HepG2 (cell line): ENCODE measurements around the gene HUNK. TPM values are rescaled to one million over a fixed set of nuclear protein-coding genes. Genes with fewer than 3 reads are reported as not detected.

ENCODE experiments used
- ATAC-seq: fragments of 200-7000 bp; cut with Tn5 transposase; 3 replicates; pipeline ENCODE4 v1.9.1; 2020; ENCODE audit warnings: mild to moderate bottlenecking, moderate library complexity
- BruUV-seq: library from RNA; stranded (reverse); fragments of 400-500 nt; replicated peaks from 2 replicates; lab custom pipeline; 2021; lab: Mats Ljungman, UMichigan
- CTCF ChIA-PET: fragments of 300-600 bp; formaldehyde crosslinking; extraction: SDS; loops from one replicate; lab custom pipeline; 2021; ENCODE audit warnings: low total read pairs, inconsistent platforms, low intra/inter-chr PET ratio; lab: Yijun Ruan, JAX
- POLR2A ChIA-PET: fragments of 350-600 bp; sonication (Branson Sonifier 250); formaldehyde crosslinking; loops from one replicate; lab custom pipeline; 2020; ENCODE audit warnings: antibody characterized with exemption, inconsistent platforms; lab: Yijun Ruan, JAX
- DNase-seq: peaks from one replicate; pipeline ENCODE4 v3.0.0-alpha.2; 2015; ENCODE audit warnings: low spot score
- FAIRE-seq: peaks from 3 replicates; lab custom pipeline; 2011; peaks lifted over from hg19 to GRCh38; lab: Jason Lieb, UNC
- H2AFZ ChIP-seq: one replicate; pipeline ENCODE4 v1.6.1; 2011; ENCODE audit warnings: low read length, inconsistent platforms
- H3K27ac ChIP-seq: fragments of 300-600 bp; 3 replicates; pipeline ENCODE4 v1.8.0; 2011; ENCODE audit warnings: mixed run types, mild to moderate bottlenecking, mixed read lengths, low read length, inconsistent platforms; ENCODE audit not compliant: insufficient read depth; ENCODE audit errors: extremely low read length
- H3K27me3 ChIP-seq, 2 experiments: fragments of 200-600 bp in 1 of 2; 2 replicates in 1 of 2; 3 replicates in 1 of 2; pipeline versions ENCODE4 v1.6.0 to v1.8.0; 2011; ENCODE audit warnings: low read length in 2 of 2, mild to moderate bottlenecking in 2 of 2, moderate library complexity in 2 of 2, inconsistent platforms in 1 of 2; ENCODE audit not compliant: insufficient read depth in 2 of 2, control insufficient read depth in 1 of 2
- H3K36me3 ChIP-seq, 2 experiments: fragments of 200-600 bp in 1 of 2; replicated peaks in 1 of 2; 2 replicates in 1 of 2; 3 replicates in 1 of 2; pipeline versions ENCODE4 v1.5.1 to v1.8.0; 2011; ENCODE audit warnings: low read length in 2 of 2, inconsistent platforms in 1 of 2; ENCODE audit not compliant: insufficient read depth in 2 of 2, control insufficient read depth in 1 of 2
- H3K4me1 ChIP-seq: 2 replicates; pipeline ENCODE4 v1.5.1; 2012; ENCODE audit warnings: low read length, inconsistent platforms; ENCODE audit not compliant: insufficient read depth
- H3K4me2 ChIP-seq: 2 replicates; pipeline ENCODE4 v1.6.0; 2011; ENCODE audit warnings: low read depth, low read length, inconsistent platforms
- H3K4me3 ChIP-seq, 3 experiments: fragments of 200-600 bp in 1 of 3; sonication (generic), shearing (Covaris generic) in 1 of 3; replicated peaks in 1 of 3; 2 replicates each; pipeline ENCODE4 v1.5.1; 2011 to 2016; ENCODE audit warnings: low read length in 3 of 3, inconsistent platforms in 2 of 3, low read depth in 2 of 3, mild to moderate bottlenecking in 2 of 3, control low read depth in 1 of 3, mixed read lengths in 1 of 3; ENCODE audit not compliant: insufficient read depth in 1 of 3
- H3K79me2 ChIP-seq: one replicate; pipeline ENCODE4 v1.6.1; 2011; ENCODE audit warnings: low read length, inconsistent platforms; ENCODE audit not compliant: insufficient read depth
- H3K9ac ChIP-seq: 2 replicates; pipeline ENCODE4 v1.6.0; 2011; ENCODE audit warnings: mild to moderate bottlenecking, low read depth, low read length, inconsistent platforms; ENCODE audit not compliant: insufficient read depth
- H3K9me3 ChIP-seq: 2 replicates; pipeline ENCODE4 v1.5.1; 2012; ENCODE audit warnings: mild to moderate bottlenecking, low read length
- H4K20me1 ChIP-seq: 2 replicates; pipeline ENCODE4 v1.6.0; 2011; ENCODE audit warnings: inconsistent platforms, mild to moderate bottlenecking, low read length, moderate library complexity; ENCODE audit not compliant: insufficient read depth
- ATF3 ChIP-seq: sonication (generic); formaldehyde crosslinking; IDR thresholded peaks from 2 replicates; pipeline ENCODE4 v1.4.0; 2020; ENCODE audit warnings: missing genetic modification reagents
- CBX5 ChIP-seq: sonication (generic); formaldehyde crosslinking; IDR thresholded peaks from 2 replicates; pipeline ENCODE4 v1.4.0; 2020; ENCODE audit warnings: missing genetic modification reagents, borderline replicate concordance
- DBP ChIP-seq: sonication (generic); formaldehyde crosslinking; IDR thresholded peaks from 2 replicates; pipeline ENCODE4 v1.4.0; 2020; ENCODE audit warnings: missing genetic modification reagents; ENCODE audit errors: not compliant biosample characterization
- E2F1 ChIP-seq: sonication (generic); formaldehyde crosslinking; IDR thresholded peaks from 2 replicates; pipeline ENCODE4 v1.5.0; 2020; ENCODE audit warnings: missing genetic modification reagents
- FOSL2 ChIP-seq: sonication (generic); formaldehyde crosslinking; IDR thresholded peaks from 2 replicates; pipeline ENCODE4 v1.4.0; 2020; ENCODE audit warnings: missing genetic modification reagents
- MED1 ChIP-seq: sonication (generic); formaldehyde crosslinking; IDR thresholded peaks from 2 replicates; pipeline ENCODE4 v1.4.0; 2020; ENCODE audit warnings: missing genetic modification reagents
- SP140L ChIP-seq: sonication (generic); formaldehyde crosslinking; IDR thresholded peaks from 2 replicates; pipeline ENCODE4 v1.4.0; 2020; ENCODE audit warnings: missing genetic modification reagents, borderline replicate concordance
- SYNCRIP ChIP-seq: fragments of 200-400 bp; formaldehyde crosslinking; IDR thresholded peaks from 2 replicates; pipeline ENCODE4 v1.6.1; 2018; ENCODE audit warnings: mild to moderate bottlenecking, low read depth, low read length; ENCODE audit not compliant: insufficient read depth
- TAF1 ChIP-seq: sonication (generic); formaldehyde crosslinking; IDR thresholded peaks from 2 replicates; pipeline ENCODE4 v1.4.0; 2020; ENCODE audit warnings: missing genetic modification reagents
- ZEB1 ChIP-seq: IDR thresholded peaks from 2 replicates; pipeline ENCODE4 v1.6.1; 2012; ENCODE audit warnings: mild to moderate bottlenecking, low read depth, inconsistent platforms; ENCODE audit not compliant: insufficient replicate concordance
- ZHX2 ChIP-seq, 2 experiments: sonication (generic) in 1 of 2; formaldehyde crosslinking in 1 of 2; IDR thresholded peaks; 2 replicates each; pipeline versions ENCODE4 v1.6.1 to v1.9.0; 2014 to 2022; ENCODE audit warnings: antibody characterized with exemption in 1 of 2, borderline replicate concordance in 1 of 2, inconsistent platforms in 1 of 2, low read depth in 1 of 2, missing genetic modification reagents in 1 of 2
- ZNF510 ChIP-seq: sonication (generic); formaldehyde crosslinking; IDR thresholded peaks from 2 replicates; pipeline ENCODE4 v1.4.0; 2020; ENCODE audit warnings: low read depth, mild to moderate bottlenecking, missing genetic modification reagents
- ZNF530 ChIP-seq: sonication (generic); formaldehyde crosslinking; IDR thresholded peaks from 2 replicates; pipeline ENCODE4 v1.5.0; 2020; ENCODE audit warnings: low read depth, mild to moderate bottlenecking, missing genetic modification reagents
- ZNF558 ChIP-seq: sonication (generic); formaldehyde crosslinking; IDR thresholded peaks from 2 replicates; pipeline ENCODE4 v1.9.0; 2022; ENCODE audit warnings: mild to moderate bottlenecking, missing genetic modification reagents, borderline replicate concordance
- ZNF605 ChIP-seq: sonication (generic); formaldehyde crosslinking; IDR thresholded peaks from 2 replicates; pipeline ENCODE4 v1.8.0; 2022; ENCODE audit warnings: mild to moderate bottlenecking, missing genetic modification reagents
- ZNF672 ChIP-seq: sonication (generic); formaldehyde crosslinking; IDR thresholded peaks from 2 replicates; pipeline ENCODE4 v1.8.1; 2022; ENCODE audit warnings: missing genetic modification reagents
- ZNF891 ChIP-seq: sonication (generic); formaldehyde crosslinking; IDR thresholded peaks from 2 replicates; pipeline ENCODE4 v1.5.0; 2020; ENCODE audit warnings: mild to moderate bottlenecking, missing genetic modification reagents
- WGBS: methylation state at CpG from one replicate; pipeline ENCODE4 v1.1.6; 2017; ENCODE audit warnings: low lambda C conversion rate; 5-methylcytosine and 5-hydroxymethylcytosine counted together
- in situ Hi-C: cut with HindIII; loops from 2 replicates; pipeline ENCODE4 v1.10.0; 2017; ENCODE audit warnings: low pct_unique_long_range_greater_than_20kb; ENCODE audit not compliant: extremely low pct_ligation_motif_present
- intact Hi-C: fragments of 100-400 bp; cut with micrococcal nuclease; formaldehyde crosslinking; loops from one replicate; pipeline ENCODE4 v1.10.0; 2022; ENCODE audit not compliant: unreplicated experiment
- polyA plus RNA-seq, 8 experiments: library from polyadenylated mRNA; depleted of rRNA in 3 of 8; stranded (reverse) in 7 of 8; unstranded in 1 of 8; fragments of >200 nt; fragmentation: Illumina TruSeq in 4 of 8; extraction: Trizol in 4 of 8; gene quantifications; 2 replicates each; pipeline versions ENCODE4 v1.2.1 to v1.2.3, GENCODE V29; 2011 to 2016; ENCODE audit warnings: low read depth in 4 of 8, missing spikeins in 1 of 8, mixed read lengths in 1 of 8; ENCODE audit not compliant: insufficient read depth in 1 of 8
- total RNA-seq, 5 experiments: library from RNA; depleted of rRNA; stranded (reverse); fragments of >200 nt; fragmentation: Illumina TruSeq; extraction: Trizol; gene quantifications; 2 replicates each; pipeline ENCODE4 v1.2.3, GENCODE V29; 2016; ENCODE audit warnings: low read depth in 1 of 5

Gene HUNK
- total and polyA plus RNA-seq, 2 of the 13 experiments (the other 11 are each of a cell fraction or from before 2014, with no cell fraction given) = 1.8 to 1.9 TPM

- ATAC-seq (no peak), FAIRE-seq (no peak), DNase-seq (no peak)
- Histone ChIP-seq H3K9me3 (no peaks in the 10 kb centered on the region), H3K9ac (no peak overlapping the region), H3K4me2 (no peak overlapping the region), H3K79me2 (no peaks in the 10 kb centered on the region), H3K36me3 (peaks cover 3 to 22% of the 10 kb centered on the region in 2 experiments; a peak in 3 of 5 replicates), H3K4me3 (no peak overlapping the region), H3K4me1 (no peaks in the 10 kb centered on the region), H2AFZ (no peak overlapping the region), H3K27ac (no peak overlapping the region), H4K20me1 (no peaks in the 10 kb centered on the region), H3K27me3 (no peaks in the 10 kb centered on the region)
- intact Hi-C loops = no loop called here
- BruUV-seq = no TSS peak
- ChIA-PET CTCF (no interaction called here), POLR2A (no interaction called here)
- WGBS = 92% methylated on average over 3 of the region's 3 CpGs
- in situ Hi-C loops = no loop called here
- TF ChIP-seq ZNF510 (no peak), ZEB1 (no peak), FOSL2 (CRISPR knock-in tag) (no peak), ZNF605 (CRISPR knock-in tag) (no peak), SP140L (CRISPR knock-in tag) (no peak), ZNF891 (CRISPR knock-in tag) (no peak), ZNF672 (no peak), SYNCRIP (no peak), ZNF530 (CRISPR knock-in tag) (no peak), ATF3 (CRISPR knock-in tag) (no peak), E2F1 (CRISPR knock-in tag) (no peak), TAF1 (no peak), CBX5 (CRISPR knock-in tag) (no peak), ZNF558 (CRISPR knock-in tag) (no peak), MED1 (CRISPR knock-in tag) (no peak), ZHX2 (IDR thresholded peaks at IDR 0.05; ENCODE audit: low read depth) (no peak), ZHX2 (CRISPR knock-in tag; IDR thresholded peaks at IDR 0.05; ENCODE audit: borderline replicate concordance) (no peak), DBP (CRISPR knock-in tag) (no peak)
Observed at GRCh38 chr21:31952828-31953227, 80.0 kb downstream of the HUNK start.
